Body of pancreas (tissue), 4 donors: Measurements from ENCODE around the gene LTK. TPM values are rescaled to one million over a fixed set of nuclear protein-coding genes. Genes with fewer than 3 reads are reported as not detected.

ENCODE experiments used
- ATAC-seq: fragments of 150-250 bp; one replicate; pipeline ENCODE4 v1.9.1; 2016
- DNase-seq, 4 donors: peaks; one replicate each; pipeline ENCODE4 v3.0.0-alpha.2; 2019
- H3K27ac ChIP-seq, 4 donors: fragments of 200-600 bp; sonication (generic); 1 replicate in 3 of 4; 2 replicates in 1 of 4; pipeline versions ENCODE4 v1.5.1 to v1.6.1; 2016 to 2019; ENCODE audit warnings: mild to moderate bottlenecking in 1 of 4, mixed read lengths in 1 of 4, moderate library complexity in 1 of 4
- H3K27me3 ChIP-seq, 2 donors: fragments of 200-600 bp; sonication (generic); one replicate each; pipeline ENCODE4 v1.6.0; 2016; ENCODE audit warnings: mild to moderate bottlenecking in 1 of 2
- H3K36me3 ChIP-seq, 2 donors: fragments of 200-600 bp; sonication (generic); replicated peaks in 1 of 2; 2 replicates each; pipeline ENCODE4 v1.5.1; 2016; ENCODE audit warnings: low read depth in 2 of 2; ENCODE audit not compliant: insufficient read depth in 1 of 2
- H3K4me1 ChIP-seq: fragments of 200-600 bp; sonication (generic); one replicate; pipeline ENCODE4 v1.6.0; 2016
- H3K4me3 ChIP-seq, 2 donors: fragments of 200-600 bp; sonication (generic); 1 replicate in 1 of 2; 2 replicates in 1 of 2; pipeline ENCODE4 v1.5.1; 2016 to 2019
- H3K9me3 ChIP-seq, 3 donors: fragments of 200-600 bp; sonication (generic); 1 replicate in 2 of 3; 2 replicates in 1 of 3; pipeline ENCODE4 v1.5.1; 2016
- POLR2A ChIP-seq, 3 donors: fragments of 450-650 bp; IDR thresholded peaks; one replicate each; pipeline ENCODE4 v1.6.1; 2016; ENCODE audit warnings: antibody characterized with exemption in 3 of 3, mild to moderate bottlenecking in 2 of 3
- WGBS, 2 donors: methylation state at CpG; one replicate each; pipeline ENCODE4 v1.1.5; 2017; 5-methylcytosine and 5-hydroxymethylcytosine counted together
- intact Hi-C: fragments of 100-400 bp; cut with DNase I; formaldehyde crosslinking; loops from one replicate; pipeline ENCODE4 v1.15.1; 2023
- total RNA-seq, 2 donors: library from RNA; depleted of rRNA; stranded (reverse); fragments of >200 nt; gene quantifications; one replicate each; pipeline ENCODE4 v1.1.0, GENCODE V29; 2016
- TF ChIP-seq, protein P1 (sequence below), 7 experiments: fragments of 450-650 bp in 4 of 7; fragments of 200-600 bp in 3 of 7; sonication (generic) in 3 of 7; IDR thresholded peaks; one replicate each; pipeline ENCODE4 v1.5.1; 2016 to 2019; ENCODE audit warnings: antibody characterized with exemption in 7 of 7

LTK gene
- total RNA-seq, 2 donors from 2014 or later: not detected

GRCh38 chr15:41543521-41543870 lies 29.9 kb upstream of the LTK start:
- 4 to 5% methylated on average over 8 of the region's 8 CpGs for WGBS, 2 donors

GRCh38 chr15:41536866-41537265 lies 23.2 kb upstream of the LTK start:
- H3K27me3 ChIP-seq: no peaks in the 10 kb centered on the region
- H3K27ac ChIP-seq: no peak overlapping the region
- intact Hi-C loops: no loop called here
- ATAC-seq: no peak
- peaks cover 0 to 19% of the 10 kb centered on the region in 2 donors for H3K36me3 ChIP-seq
- H3K4me1 ChIP-seq: no peaks in the 10 kb centered on the region
- TF ChIP-seq POLR2A (IDR thresholded peaks at IDR 0.05): no peak
- TF ChIP-seq, protein P1, sequence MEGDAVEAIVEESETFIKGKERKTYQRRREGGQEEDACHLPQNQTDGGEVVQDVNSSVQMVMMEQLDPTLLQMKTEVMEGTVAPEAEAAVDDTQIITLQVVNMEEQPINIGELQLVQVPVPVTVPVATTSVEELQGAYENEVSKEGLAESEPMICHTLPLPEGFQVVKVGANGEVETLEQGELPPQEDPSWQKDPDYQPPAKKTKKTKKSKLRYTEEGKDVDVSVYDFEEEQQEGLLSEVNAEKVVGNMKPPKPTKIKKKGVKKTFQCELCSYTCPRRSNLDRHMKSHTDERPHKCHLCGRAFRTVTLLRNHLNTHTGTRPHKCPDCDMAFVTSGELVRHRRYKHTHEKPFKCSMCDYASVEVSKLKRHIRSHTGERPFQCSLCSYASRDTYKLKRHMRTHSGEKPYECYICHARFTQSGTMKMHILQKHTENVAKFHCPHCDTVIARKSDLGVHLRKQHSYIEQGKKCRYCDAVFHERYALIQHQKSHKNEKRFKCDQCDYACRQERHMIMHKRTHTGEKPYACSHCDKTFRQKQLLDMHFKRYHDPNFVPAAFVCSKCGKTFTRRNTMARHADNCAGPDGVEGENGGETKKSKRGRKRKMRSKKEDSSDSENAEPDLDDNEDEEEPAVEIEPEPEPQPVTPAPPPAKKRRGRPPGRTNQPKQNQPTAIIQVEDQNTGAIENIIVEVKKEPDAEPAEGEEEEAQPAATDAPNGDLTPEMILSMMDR (IDR thresholded peaks at IDR 0.05): no peak
- H3K4me3 ChIP-seq: no peak overlapping the region
- DNase-seq: no peak
- 89 to 91% methylated on average over 5 to 11 of the region's 11 CpGs for WGBS, 2 donors
- H3K9me3 ChIP-seq: no peaks in the 10 kb centered on the region

More at GRCh38 chr15:41543521-41543870, 29.9 kb upstream of the LTK start:
- TF ChIP-seq POLR2A (IDR thresholded peaks at IDR 0.05): no peak
- TF ChIP-seq, protein P1 (IDR thresholded peaks at IDR 0.05): no peak
- peak overlapping the region in 3 of 4 donors; percentile 68 to 74 (median 69) for H3K27ac ChIP-seq
- H3K4me3 ChIP-seq: peak overlapping the region; percentile 85 to 87
- intact Hi-C loops: no loop called here
- no peak for ATAC-seq
- H3K9me3 ChIP-seq: no peaks in the 10 kb centered on the region
- no peak for DNase-seq
- H3K27me3 ChIP-seq: no peaks in the 10 kb centered on the region
- H3K4me1 ChIP-seq: peaks cover 10% of the 10 kb centered on the region
- H3K36me3 ChIP-seq: no peaks in the 10 kb centered on the region

DNA sequence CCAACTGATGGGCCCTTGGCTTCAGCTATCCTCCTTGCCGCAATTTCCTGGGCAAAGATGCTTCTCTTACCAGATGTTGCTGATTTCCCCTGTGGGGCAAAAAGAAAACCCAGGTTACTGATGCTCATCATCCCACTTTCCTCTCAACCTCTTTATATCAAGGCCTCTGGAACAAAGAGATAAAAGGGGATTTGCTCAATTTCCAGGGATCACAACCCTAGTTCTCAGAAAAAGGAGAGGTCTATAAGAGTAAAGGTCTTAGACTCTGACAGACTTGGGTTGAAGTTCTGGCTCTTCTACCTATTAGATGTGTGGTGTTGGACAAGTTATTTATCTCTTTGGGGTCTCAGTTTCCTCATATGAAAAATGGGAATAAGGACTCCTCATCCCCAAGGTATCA lies 21.9 kb upstream of the LTK start:
- H3K4me1 ChIP-seq: no peaks in the 10 kb centered on the region
- TF ChIP-seq, protein P1 (IDR thresholded peaks at IDR 0.05): no peak
- no peak for TF ChIP-seq POLR2A (IDR thresholded peaks at IDR 0.05)
- H3K27me3 ChIP-seq: no peaks in the 10 kb centered on the region
- 100% methylated on average over 1 of the region's 1 CpG for WGBS, 2 donors
- H3K9me3 ChIP-seq: no peaks in the 10 kb centered on the region
- peaks cover 0 to 20% of the 10 kb centered on the region in 2 donors for H3K36me3 ChIP-seq
- no peak overlapping the region for H3K27ac ChIP-seq
- no peak for ATAC-seq
- no peak overlapping the region for H3K4me3 ChIP-seq
- no peak for DNase-seq
- intact Hi-C loops: no loop called here

- H3K27ac ChIP-seq: no peak overlapping the region
- ATAC-seq (no peak), DNase-seq (no peak)
- WGBS, 2 donors: 82 to 94% methylated on average over 6 of the region's 6 CpGs
- H3K36me3 ChIP-seq: peaks cover 4 to 42% of the 10 kb centered on the region in 2 donors
- H3K27me3 ChIP-seq: no peaks in the 10 kb centered on the region
- intact Hi-C loops: no loop called here
- no peaks in the 10 kb centered on the region for H3K9me3 ChIP-seq
- H3K4me1 ChIP-seq: no peaks in the 10 kb centered on the region
- no peak overlapping the region for H3K4me3 ChIP-seq
- TF ChIP-seq, protein P1 (IDR thresholded peaks at IDR 0.05): no peak
Observed at GRCh38 chr15:41530363-41530956, 16.8 kb upstream of the LTK start.

DNA sequence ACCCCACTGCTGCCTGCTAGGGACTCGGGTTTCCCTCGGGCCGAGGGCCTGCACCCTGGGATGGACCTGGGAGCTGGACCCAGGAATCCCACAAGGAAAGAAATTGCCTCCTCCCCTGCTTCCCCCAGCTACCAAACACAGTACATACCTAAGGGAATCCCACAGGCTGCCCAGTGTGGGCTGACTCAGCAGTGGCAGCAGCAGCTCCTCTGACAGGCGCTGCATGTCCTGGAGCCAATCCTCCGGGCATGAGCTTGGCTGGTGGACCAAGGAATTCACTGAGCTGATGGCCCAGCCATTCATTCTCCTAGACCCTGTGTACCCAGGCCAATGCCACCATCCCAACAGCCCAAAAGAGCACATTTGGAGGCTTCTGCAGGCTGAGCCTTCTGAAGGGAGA lies 9.5 kb upstream of the LTK start:
- ATAC-seq: no peak
- no peak overlapping the region for H3K27ac ChIP-seq
- peaks cover 0 to 14% of the 10 kb centered on the region in 2 donors for H3K36me3 ChIP-seq
- H3K4me3 ChIP-seq: no peak overlapping the region
- TF ChIP-seq, protein P1 (IDR thresholded peaks at IDR 0.05): no peak
- TF ChIP-seq POLR2A (IDR thresholded peaks at IDR 0.05): no peak
- no peaks in the 10 kb centered on the region for H3K9me3 ChIP-seq
- 90 to 96% methylated on average over 2 to 5 of the region's 5 CpGs for WGBS, 2 donors
- no peaks in the 10 kb centered on the region for H3K4me1 ChIP-seq
- no peak for DNase-seq
- intact Hi-C loops: no loop called here
- H3K27me3 ChIP-seq: no peaks in the 10 kb centered on the region
